Dedifferentiated amniotic fluid mesenchymal stem cell (primary cell): Measurements from ENCODE around the gene FAM229A.
A peak's percentile ranks its signal among the peaks of the same experiment; 100 is the strongest.
"Not testable (repeated sequence)": the region's sequence is repeated elsewhere in the genome, so short reads cannot be mapped to it uniquely, and the experiment has no call there.

Experiments used
- DNase-seq: peaks from one replicate; pipeline ENCODE4 v3.0.0-alpha.2; 2016; ENCODE audit errors: extremely low spot score

The FAM229A gene, protein sequence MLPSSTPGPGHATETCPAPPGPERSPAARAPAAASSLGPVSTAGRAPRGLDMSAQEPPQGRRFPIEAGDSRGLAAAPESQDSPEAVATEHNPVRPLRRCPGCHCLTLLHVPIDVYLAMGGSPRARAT

DNA sequence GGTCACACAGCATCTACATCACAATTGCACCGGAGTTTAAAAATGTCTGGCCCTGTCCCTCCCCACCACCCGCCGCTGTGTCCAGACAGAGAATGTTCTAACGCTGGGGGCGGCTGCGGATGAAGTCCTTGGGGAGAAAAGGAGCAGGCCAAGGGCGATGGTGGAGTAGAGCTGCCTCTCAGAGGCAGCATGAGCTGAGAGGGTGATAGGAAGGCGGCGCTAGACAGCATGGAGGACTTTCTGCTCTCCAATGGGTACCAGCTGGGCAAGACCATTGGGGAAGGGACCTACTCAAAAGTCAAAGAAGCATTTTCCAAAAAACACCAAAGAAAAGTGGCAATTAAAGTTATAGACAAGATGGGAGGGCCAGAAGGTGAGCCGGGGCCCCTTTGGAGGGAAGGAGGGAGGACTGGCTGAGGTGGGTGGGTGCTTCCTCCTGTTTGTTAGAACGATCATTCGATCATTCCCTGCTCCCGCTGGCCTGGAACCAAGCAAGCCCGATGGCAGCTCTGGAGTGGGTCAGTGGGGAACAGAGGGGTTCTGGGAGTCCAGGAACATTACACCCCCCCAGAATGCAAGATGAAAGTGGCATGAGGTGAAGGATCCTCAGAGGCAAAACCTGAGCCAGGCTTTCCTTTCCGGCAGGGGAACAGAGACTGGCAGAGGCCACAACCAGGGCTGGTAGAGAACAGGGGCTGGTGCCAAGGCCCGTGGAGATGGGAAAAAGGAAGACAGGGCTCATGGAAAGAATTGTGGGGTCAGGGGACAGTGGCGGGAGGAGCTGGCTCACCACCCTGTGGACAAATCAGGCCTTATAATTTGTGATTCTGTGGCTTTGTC is at the start of gene FAM229A, which contains the start of gene TSSK3:
FAM229A (minus strand) TSS at position 12 of the 840 bp plus-strand sequence. CDS start 394 bp downstream, outside the sequence.
TSSK3 (plus strand) TSS at position 66 of the 840 bp plus-strand sequence; CDS start at position 229, 163 bp downstream.
- DNase-seq: no peak

DNA sequence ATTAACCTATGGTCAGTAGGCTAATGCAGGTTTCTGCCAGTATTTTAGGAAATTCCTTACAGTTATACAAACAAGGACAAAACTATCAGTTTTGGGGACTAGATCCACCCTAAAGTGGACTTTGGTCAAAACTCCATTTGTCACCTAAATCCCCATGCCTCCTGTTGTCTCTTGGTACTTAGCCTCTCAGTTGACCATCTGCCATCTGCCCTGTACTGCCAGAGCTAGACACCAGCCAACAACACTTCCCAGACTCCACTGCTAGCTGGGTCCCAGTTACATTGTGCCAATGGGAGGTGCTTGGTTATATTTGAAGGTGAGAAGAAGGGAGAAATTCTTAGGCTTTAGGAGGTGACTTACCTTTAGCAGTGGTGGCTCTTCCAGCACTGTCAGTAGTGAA is 49.0 kb upstream of the FAM229A start:
- DNase-seq: no peak

DNA sequence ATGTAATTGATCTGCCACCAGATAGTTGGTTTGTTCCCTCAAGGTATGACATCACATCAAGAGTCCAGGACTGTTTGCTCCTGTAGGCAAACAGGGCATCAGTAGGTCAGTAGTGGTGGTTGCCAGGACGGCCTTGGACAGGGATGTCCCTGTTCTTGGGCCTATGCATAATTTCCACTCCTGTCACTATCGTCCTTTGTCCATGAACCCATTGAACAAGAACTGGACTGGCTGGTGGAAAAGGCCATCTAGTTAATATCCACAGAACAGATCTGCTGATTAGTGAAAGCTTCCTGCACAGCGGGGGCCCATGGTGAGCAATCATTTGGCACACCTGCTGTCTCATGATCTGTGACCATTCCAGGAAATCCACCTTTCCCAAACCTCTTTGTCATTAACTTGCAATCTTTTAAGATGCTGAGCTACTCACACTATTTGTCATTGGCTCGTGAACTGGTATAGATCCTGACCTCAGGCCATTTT is 44.4 kb upstream of the FAM229A start:
- no peak for DNase-seq

DNA sequence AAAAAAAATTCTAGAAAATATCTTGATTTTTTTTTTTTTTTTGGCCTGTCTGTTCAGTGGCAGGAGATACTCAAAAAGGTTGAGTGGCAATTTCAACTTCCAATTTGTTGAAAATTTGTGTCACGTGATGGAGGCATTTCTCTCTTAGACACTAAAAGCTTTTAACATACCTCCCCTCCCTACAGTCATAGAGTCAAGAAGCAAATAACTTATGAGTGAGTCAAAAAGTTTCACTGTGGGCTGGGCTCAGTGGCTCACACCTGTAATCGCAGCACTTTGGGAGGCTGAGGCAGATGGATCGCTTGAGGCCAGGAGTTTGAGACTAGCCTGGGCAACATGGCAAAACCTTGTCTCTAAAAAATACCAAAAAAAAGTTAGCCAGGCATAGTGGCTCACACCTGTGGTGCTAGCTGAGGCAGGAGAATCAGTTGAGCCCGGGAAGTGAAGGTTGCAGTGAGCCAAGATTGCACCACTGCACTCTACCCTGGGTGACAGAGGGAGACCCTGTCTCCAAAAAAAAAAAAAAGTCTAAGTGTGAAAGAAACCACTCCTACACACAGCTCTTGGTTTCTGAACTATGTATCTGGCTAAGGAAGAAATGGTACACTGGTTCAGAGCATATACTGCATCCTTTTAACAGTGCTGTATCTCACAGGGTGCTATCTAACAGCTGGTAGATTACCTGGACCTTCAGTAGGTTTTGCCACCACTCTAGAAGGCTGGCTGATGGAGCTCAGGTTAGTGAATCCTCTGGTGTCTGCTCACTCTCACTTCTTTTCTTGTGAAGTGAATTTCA is 43.6 kb upstream of the FAM229A start:
- DNase-seq: no peak

DNA sequence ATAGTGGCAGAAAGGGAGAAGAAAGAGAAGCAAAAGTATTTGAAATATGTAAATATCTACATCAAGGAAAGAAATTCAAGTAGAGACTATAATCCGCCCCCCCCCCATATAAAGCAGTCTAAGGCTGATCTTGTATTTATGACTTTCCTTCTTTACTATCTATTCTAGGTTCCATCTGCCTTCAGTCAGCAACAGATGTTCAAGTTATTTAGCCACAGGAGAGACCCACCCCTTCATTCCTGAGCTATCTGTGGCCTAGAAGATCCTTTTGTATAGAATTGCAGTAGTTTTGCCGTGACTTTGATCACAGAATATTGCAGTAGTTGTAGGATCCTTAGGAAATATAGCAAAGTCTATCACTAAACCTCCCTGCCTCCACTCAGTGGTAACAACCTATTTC is 42.7 kb upstream of the FAM229A start:
- no peak for DNase-seq

DNA sequence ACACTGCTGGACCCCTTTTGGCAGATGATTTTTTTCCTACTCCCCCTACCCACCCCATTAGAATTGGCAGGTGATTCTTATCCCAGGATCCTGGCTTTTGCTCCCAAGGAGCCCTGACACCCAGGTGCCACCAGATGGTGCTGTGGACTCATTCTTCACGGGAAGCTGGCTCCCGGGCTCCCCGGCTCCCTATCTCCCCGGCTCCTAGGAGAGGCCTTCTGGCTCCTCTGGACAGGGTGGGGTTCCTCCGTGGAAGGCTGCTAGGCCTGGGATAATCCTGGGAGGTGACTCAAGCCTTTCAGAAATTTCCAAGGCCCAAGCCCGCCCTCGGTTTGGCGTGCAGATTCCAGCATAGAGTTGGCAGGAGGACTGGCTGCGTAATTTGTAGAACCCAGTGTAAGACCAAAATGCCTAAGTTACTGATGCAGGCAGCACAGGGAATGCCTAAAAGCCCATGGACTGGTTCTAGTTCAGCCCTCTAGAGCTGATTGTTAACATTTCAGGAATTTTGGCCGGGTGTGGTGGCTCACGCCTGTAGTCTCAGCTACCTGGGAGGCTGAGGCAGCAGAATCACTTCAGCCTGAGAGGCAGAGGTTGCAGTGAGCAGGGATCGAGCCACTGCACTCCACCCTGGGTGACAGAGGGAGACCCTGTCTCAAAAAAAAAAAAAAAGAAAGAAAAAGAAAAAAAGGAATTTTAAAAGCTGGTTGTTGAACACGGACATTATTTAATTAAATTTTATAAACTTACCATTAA is 38.8 kb upstream of the FAM229A start:
- DNase-seq: peak; percentile 98

DNA sequence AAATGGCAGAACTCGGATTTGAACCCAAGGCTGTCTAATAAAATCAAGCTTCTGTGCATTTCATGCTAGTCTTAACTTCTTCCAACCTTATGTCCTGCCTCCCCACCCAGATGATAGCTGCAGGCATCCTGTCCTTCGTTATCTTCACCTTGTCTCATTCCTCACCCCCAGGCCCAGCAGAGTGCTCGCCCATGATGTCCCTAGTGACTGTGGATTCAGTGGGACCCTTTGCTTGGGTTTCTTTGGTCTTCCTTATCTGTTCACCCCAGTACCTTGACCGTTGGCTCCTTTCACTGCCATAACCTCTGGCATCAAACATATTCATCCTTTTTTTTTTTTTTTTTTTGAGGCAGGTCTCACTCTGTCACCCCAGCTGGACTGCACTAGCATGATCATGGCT is 37.6 kb upstream of the FAM229A start:
- DNase-seq: no peak

DNA sequence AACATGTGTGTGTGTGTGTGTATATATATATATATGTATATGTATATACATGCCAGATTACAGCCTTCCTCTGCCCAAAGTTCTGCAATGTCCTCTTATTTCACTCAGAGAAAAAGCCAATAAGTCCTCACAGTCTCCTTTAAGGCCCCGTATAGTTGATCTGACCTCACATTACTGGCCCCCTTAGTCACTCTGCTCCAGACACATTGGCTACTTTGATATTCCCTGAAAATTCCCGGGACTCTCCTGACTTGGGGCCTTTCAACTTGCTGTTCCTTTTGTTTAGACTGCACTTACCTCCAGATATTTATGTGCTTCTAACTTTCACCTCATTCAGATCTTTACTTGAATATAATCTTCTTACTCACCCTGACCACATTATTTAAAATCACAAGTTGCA is 36.1 kb upstream of the FAM229A start:
- DNase-seq: no peak

DNA sequence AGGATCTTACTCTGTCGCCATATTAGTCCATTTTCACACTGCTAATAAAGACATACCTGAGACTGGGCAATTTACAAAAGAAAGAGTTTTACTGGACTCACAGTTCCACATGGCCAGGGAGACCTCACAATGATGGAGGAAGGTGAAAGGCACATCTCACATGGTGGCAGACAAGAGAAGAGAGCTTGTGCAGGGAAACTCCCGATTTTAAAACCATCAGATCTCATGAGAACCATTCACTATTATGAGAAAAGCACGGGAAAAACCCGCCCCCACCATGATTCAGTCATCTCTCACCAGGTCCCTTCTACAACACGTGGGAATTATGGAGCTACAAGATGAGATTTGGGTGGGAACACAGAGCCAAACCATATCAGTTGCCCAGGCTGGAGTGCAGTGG is 34.2 kb upstream of the FAM229A start:
- not testable (repeated sequence) for DNase-seq

DNA sequence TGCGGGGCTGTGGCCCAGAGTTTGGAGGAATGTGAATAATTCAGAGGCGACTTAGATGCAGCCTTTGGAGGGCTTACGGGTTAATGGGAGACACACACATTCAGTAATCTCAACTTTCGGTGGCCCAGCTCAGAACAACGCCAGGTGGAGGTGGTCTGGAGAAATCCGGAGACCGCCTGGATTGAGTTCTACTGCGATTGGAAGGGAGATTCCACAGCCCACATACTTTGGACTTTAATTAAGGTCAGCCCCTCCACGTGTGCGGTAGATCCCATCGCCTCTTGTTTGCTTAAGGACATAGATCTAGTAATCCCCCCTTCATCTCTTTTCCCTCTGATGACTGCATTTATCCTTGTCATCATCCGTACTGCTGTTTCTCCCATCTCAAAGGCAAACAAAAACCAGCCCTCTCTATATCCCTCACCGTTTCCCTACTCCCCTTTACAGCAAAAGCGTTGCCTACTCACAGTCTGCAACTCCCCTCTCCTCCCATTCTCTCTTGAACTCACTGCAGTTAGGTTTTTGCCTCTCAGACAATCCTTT is 32.7 kb upstream of the FAM229A start:
- DNase-seq: no peak

DNA sequence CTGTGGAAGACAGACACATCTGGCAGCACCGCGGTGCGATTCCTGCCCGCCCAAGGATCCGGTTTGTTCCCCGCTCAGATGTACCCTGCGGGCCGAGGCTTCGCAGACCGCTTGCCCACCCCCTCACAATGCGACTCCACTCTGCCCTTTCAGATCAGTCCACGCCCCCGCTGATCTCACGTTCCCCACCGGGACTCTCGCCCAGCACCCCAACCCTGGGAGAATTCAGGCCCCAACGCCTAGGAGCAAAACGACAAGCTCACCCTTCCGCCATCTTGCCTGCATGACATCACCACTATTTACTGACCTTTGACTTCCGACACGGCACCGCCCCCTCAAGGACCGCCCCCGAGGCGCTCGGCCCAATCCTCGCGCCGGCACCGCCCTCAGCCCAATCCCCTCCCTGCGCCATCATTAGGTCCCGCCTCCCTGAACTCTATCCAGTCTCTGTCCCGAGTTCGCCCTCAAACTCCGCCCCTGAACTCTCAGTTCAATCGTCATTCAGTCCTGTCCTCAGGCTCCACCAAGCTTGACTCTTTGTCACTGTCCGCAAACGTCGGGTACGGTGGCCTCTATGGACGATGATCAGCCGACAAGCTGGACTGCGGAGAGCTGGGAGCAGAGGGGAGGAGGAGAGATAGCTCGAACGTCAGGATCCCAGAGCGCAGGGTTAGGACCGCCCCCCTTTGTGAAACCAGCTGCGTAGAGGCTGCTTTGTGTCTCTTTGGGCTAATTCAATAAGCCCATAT is 32.0 kb upstream of the FAM229A start, which contains the start of gene BSDC1:
BSDC1 (minus strand) TSS at position 301 of the 749 bp plus-strand sequence; CDS start at position 274, 27 bp downstream.
- DNase-seq: peak; percentile 95

DNA sequence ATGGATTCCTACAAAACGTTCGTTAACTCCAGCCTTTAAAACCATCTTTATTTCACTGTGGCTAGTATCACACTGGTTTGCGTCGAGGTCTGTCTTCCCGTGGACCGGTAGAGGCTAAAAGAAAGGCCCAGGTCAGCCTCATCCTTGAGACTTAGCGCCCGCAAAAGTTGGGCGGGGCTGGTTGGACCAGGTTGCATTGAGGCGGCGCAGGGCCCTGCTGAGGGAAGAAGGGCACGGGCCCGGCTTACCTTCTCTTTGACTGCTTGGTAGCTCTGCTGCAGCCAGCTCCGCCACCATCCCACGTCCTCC is 31.5 kb upstream of the FAM229A start:
- no peak for DNase-seq

DNA sequence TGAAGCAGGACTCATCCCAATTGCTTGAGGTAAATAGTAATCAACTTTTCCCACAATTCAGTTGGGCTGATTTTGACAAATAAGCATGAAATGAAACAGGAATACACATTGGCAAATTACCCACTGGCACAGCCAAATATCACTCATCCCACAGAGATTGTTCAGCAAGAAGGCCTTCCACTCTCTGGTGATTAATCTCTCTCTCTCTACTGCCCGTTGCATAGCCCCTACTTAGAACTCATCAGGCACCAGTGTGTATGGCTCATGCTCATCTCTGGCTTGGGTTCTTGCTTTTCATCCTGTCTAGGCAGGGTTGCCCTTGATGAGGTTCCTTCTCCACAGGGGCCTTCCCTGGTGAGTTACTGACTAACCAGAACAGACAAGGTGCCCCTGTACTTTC is 30.9 kb upstream of the FAM229A start:
- no peak for DNase-seq

DNA sequence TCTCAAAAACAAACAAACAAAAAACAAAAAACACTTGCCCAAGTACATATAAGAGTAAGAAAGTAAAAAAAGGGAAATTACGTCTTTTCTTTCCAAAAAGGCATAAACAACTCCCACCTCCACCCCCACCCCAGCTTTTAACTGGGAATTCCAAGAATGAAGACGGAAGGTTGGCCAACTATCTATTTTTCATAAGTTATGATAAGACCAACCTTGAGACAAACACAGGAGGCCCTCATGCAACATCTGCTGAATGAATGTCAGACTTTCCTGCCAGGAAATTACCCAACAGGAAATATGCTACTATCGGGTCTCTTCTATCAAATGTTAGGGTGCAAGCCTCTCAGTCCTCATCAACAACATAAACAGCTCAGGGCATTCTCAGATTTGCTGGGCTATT is 30.0 kb upstream of the FAM229A start:
- DNase-seq: no peak

DNA sequence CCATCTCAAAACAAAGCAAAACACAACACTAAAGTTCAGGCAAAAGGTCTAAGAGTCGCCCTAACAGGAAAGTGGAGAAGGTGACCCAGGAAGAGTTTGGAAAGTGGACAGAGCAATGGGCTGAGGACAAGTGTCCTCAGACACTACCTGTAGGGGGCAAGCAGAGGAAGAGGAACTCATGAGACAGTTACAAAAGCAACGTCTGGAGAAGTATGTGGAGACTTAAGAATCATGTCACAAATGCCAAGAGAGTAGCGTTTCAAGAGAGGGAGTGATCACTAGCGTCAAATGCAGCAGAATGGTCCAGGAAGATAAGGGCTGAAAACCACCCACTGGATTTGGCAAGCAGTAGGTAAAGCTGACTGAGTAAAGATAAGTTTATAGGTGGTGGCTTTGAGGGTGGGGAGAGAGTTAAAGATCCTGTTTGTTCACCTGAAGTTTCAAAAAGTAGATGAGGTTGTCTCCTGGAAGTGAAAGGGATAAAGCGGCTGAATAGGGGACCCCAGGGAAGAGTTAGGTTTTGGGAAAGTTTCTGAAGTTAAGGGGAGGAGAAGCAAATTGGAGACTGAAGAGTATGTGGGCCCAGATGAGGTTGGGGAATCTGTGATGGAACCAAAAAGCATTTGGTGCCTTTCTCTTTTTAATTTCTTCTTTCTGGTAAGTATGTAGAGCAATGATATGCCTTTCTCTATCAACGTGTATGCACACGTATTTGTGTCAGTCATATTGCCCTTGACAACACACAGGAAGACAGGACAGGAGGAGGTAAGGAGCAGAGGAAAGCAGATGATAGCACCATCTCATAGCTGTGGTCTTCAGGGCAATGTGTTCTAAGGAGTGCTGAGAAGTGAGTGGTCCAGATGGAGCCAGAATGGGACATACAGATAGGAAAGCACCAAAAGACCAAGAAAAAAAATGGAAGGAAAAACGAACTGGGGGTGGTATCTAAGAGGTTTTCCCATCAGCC is 28.9 kb upstream of the FAM229A start:
- DNase-seq: no peak

DNA sequence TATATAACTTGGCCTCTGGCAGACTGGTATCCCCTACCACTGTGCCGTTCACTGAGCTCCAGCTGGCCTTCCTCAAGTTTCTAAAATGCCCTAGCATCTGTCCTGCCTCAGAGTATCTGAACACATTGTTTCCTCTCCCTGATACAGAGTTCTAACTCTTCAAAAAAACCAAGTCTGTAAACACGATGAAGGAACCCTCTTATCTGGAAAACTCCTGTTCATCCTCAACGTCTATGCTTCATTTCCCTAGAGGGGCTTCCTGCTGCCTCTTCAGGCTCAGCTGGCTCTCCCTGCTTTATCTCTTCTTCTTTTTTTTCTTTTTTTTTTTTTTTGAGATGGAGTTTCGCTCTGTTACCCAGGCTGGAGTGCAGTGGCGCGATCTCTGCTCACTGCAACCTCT is 26.4 kb upstream of the FAM229A start:
- DNase-seq: no peak

DNA sequence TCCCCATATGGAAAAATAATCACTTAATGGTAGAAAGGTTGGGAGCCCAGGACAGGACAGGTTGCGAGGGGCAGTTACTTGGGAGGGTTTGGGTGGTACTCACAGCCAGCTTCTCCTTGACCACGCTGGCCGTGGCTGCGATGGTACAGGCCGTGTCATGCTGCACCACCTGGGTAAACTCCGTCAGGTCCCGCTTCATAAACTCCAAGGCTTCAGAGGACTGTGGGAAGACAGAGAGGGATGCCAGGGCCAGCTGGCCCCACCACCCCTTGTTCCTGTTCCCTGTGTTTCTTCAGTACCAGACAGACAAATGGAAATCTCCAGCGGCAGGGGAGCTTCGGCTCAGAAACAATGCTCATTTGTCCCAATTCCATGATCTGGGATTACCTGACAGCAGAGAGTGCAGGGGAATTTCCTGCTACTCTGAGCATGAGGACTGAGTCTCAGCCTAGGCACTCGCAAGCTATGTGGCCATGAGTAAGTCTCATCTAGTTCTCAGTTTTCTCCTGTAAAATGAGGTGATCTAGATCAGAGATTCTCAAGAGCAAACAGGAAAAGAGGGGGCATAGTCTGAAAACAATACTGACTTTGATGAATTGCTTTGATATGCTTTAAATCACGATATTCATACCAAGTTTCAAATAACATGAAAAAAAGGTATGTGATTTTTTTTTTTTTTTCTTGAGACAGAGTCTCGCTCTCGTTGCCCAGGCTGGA is 24.5 kb upstream of the FAM229A start:
- DNase-seq: no peak

DNA sequence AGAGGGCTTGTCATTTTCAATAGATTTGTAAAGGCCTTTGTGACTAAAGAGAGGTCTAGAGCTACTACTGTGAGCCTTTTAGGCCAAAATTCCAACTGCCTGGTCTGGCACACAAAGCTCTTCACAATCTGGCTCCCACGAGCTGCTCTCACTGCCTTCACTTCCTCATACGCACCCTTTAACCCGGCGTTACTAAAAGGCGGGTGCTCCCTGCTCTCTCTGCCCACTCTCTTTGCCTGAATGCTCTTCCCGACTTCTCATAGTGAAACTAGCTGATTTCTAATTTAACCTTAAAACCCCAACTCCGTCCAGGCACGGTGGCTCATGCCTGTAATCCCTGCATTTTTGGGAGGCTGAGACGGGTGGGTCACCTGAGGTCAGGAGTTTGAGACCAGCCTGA is 17.8 kb upstream of the FAM229A start:
- no peak for DNase-seq
